BLaER1 treated with 17β-estradiol and CSF1 and Interleukin-3, amounts not matched to agents 10 nM and 100 nM (cell line): ENCODE results near the gene LHX6.

Experiments
- H3K27ac ChIP-seq, 11 experiments: shearing (Covaris generic); formaldehyde crosslinking; 2 replicates each; pipeline ENCODE4 v1.8.1; 2022
- H3K27me3 ChIP-seq, 11 experiments: shearing (Covaris generic); formaldehyde crosslinking; 2 replicates each; pipeline ENCODE4 v1.8.1; 2022
- H3K36me3 ChIP-seq, 11 experiments: shearing (Covaris generic); formaldehyde crosslinking; 2 replicates each; pipeline ENCODE4 v1.8.1; 2022
- H3K4me1 ChIP-seq, 10 experiments: shearing (Covaris generic); formaldehyde crosslinking; 2 replicates each; pipeline ENCODE4 v1.8.1; 2022
- H3K4me2 ChIP-seq, 11 experiments: shearing (Covaris generic); formaldehyde crosslinking; 2 replicates each; pipeline ENCODE4 v1.8.1; 2022
- H3K4me3 ChIP-seq, 10 experiments: shearing (Covaris generic); formaldehyde crosslinking; 2 replicates each; pipeline ENCODE4 v1.8.1; 2022
- H3K9ac ChIP-seq, 11 experiments: shearing (Covaris generic); formaldehyde crosslinking; 2 replicates each; pipeline ENCODE4 v1.8.1; 2022
- H3K9me3 ChIP-seq, 11 experiments: shearing (Covaris generic); formaldehyde crosslinking; replicated peaks in 1 of 11; 2 replicates each; pipeline ENCODE4 v1.8.1; 2022
- H4K20me1 ChIP-seq, 11 experiments: shearing (Covaris generic); formaldehyde crosslinking; 2 replicates each; pipeline ENCODE4 v1.8.1; 2022
- Cebpa-rat ChIP-seq, 11 experiments: shearing (Covaris generic); IDR thresholded peaks; 2 replicates each; pipeline ENCODE4 v1.8.1; 2022

The LHX6 gene

GRCh38 chr9:122192914-122193525 is 35.7 kb downstream of the LHX6 start:
- peaks cover 0 to 11% (median 0%) of the 10 kb centered on the region in 10 experiments; a peak in 4 of 20 replicates for H3K4me1 ChIP-seq
- H3K36me3 ChIP-seq, result no peaks in the 10 kb centered on the region
- H3K27ac ChIP-seq, result no peak overlapping the region
- no peak overlapping the region for H3K4me2 ChIP-seq
- H3K4me3 ChIP-seq, result no peak overlapping the region
- no peaks in the 10 kb centered on the region for H4K20me1 ChIP-seq
- no peaks in the 10 kb centered on the region for H3K9me3 ChIP-seq
- H3K27me3 ChIP-seq, result no peaks in the 10 kb centered on the region
- no peak for TF ChIP-seq Cebpa-rat (IDR thresholded peaks at IDR 0.05)
- no peak overlapping the region for H3K9ac ChIP-seq

GRCh38 chr9:122192261-122192875 is 36.4 kb downstream of the LHX6 start:
- no peaks in the 10 kb centered on the region for H3K27me3 ChIP-seq
- H3K4me3 ChIP-seq, result no peak overlapping the region
- TF ChIP-seq Cebpa-rat (IDR thresholded peaks at IDR 0.05), result no peak
- H3K4me2 ChIP-seq, result 0 out of 22 replicates have a peak overlapping the region, but pooled peaks of 1 of the 11 experiments have one; percentile 1
- peaks cover 0 to 11% (median 0%) of the 10 kb centered on the region in 10 experiments; a peak in 4 of 20 replicates for H3K4me1 ChIP-seq
- H3K9me3 ChIP-seq, result no peaks in the 10 kb centered on the region
- H3K36me3 ChIP-seq, result no peaks in the 10 kb centered on the region
- no peak overlapping the region for H3K27ac ChIP-seq
- no peaks in the 10 kb centered on the region for H4K20me1 ChIP-seq
- no peak overlapping the region for H3K9ac ChIP-seq

- peaks cover 0 to 11% (median 0%) of the 10 kb centered on the region in 10 experiments; a peak in 4 of 20 replicates for H3K4me1 ChIP-seq
These were observed 37.2 kb downstream of the LHX6 start for GRCh38 chr9:122191584-122191983.

GRCh38 chr9:122190597-122191381 is 38.0 kb downstream of the LHX6 start:
- TF ChIP-seq Cebpa-rat (IDR thresholded peaks at IDR 0.05), result no peak
- Histone ChIP-seq H3K4me3 (no peak overlapping the region), H3K27me3 (no peaks in the 10 kb centered on the region), H3K4me1 (peaks cover 0 to 11% (median 0%) of the 10 kb centered on the region in 10 experiments; a peak in 4 of 20 replicates), H3K36me3 (no peaks in the 10 kb centered on the region), H4K20me1 (no peaks in the 10 kb centered on the region), H3K9ac (no peak overlapping the region), H3K4me2 (no peak overlapping the region), H3K9me3 (no peaks in the 10 kb centered on the region), H3K27ac (no peak overlapping the region)

More at GRCh38 chr9:122191584-122191983, 37.2 kb downstream of the LHX6 start:
- H3K27ac ChIP-seq, result no peak overlapping the region
- H3K36me3 ChIP-seq, result no peaks in the 10 kb centered on the region
- no peaks in the 10 kb centered on the region for H3K9me3 ChIP-seq
- H3K4me2 ChIP-seq, result no peak overlapping the region
- H3K9ac ChIP-seq, result no peak overlapping the region
- no peak overlapping the region for H3K4me3 ChIP-seq
- no peaks in the 10 kb centered on the region for H3K27me3 ChIP-seq
- TF ChIP-seq Cebpa-rat (IDR thresholded peaks at IDR 0.05), result no peak
- no peaks in the 10 kb centered on the region for H4K20me1 ChIP-seq

GRCh38 chr9:122188369-122188768 is 40.4 kb downstream of the LHX6 start:
- Histone ChIP-seq H3K27me3 (no peaks in the 10 kb centered on the region), H3K4me1 (peaks cover 0 to 11% (median 0%) of the 10 kb centered on the region in 10 experiments; a peak in 4 of 20 replicates), H3K4me3 (no peak overlapping the region), H4K20me1 (no peaks in the 10 kb centered on the region), H3K4me2 (no peak overlapping the region), H3K36me3 (no peaks in the 10 kb centered on the region), H3K27ac (no peak overlapping the region), H3K9me3 (no peaks in the 10 kb centered on the region), H3K9ac (no peak overlapping the region)
- no peak for TF ChIP-seq Cebpa-rat (IDR thresholded peaks at IDR 0.05)

GRCh38 chr9:122186777-122187470 is 41.8 kb downstream of the LHX6 start:
- no peak for TF ChIP-seq Cebpa-rat (IDR thresholded peaks at IDR 0.05)
- Histone ChIP-seq H3K4me3 (no peak overlapping the region), H3K4me2 (no peak overlapping the region), H3K27ac (no peak overlapping the region), H3K9me3 (no peaks in the 10 kb centered on the region), H3K4me1 (peaks cover 0 to 7% (median 0%) of the 10 kb centered on the region in 10 experiments; a peak in 3 of 20 replicates), H3K27me3 (no peaks in the 10 kb centered on the region), H3K9ac (no peak overlapping the region), H3K36me3 (no peaks in the 10 kb centered on the region), H4K20me1 (no peaks in the 10 kb centered on the region)

- TF ChIP-seq Cebpa-rat (IDR thresholded peaks at IDR 0.05), result no peak
- Histone ChIP-seq H3K27me3 (no peaks in the 10 kb centered on the region), H3K4me2 (no peak overlapping the region), H3K4me3 (no peak overlapping the region), H4K20me1 (no peaks in the 10 kb centered on the region), H3K27ac (no peak overlapping the region), H3K9me3 (no peaks in the 10 kb centered on the region), H3K36me3 (no peaks in the 10 kb centered on the region), H3K9ac (no peak overlapping the region), H3K4me1 (peaks cover 0 to 4% (median 0%) of the 10 kb centered on the region in 10 experiments; a peak in 1 of 20 replicates)
These were observed 42.5 kb downstream of the LHX6 start for GRCh38 chr9:122186301-122186700.

- Histone ChIP-seq H3K27ac (no peak overlapping the region), H3K4me2 (no peak overlapping the region), H4K20me1 (no peaks in the 10 kb centered on the region), H3K9ac (no peak overlapping the region), H3K9me3 (no peaks in the 10 kb centered on the region), H3K36me3 (no peaks in the 10 kb centered on the region), H3K27me3 (no peaks in the 10 kb centered on the region), H3K4me3 (no peak overlapping the region), H3K4me1 (peaks cover 0 to 6% (median 5%) of the 10 kb centered on the region in 10 experiments; a peak in 16 of 20 replicates)
- no peak for TF ChIP-seq Cebpa-rat (IDR thresholded peaks at IDR 0.05)
These were observed 44.2 kb downstream of the LHX6 start for GRCh38 chr9:122184551-122184950.

- no peak overlapping the region for H3K4me2 ChIP-seq
- H4K20me1 ChIP-seq, result no peaks in the 10 kb centered on the region
- peaks cover 0 to 9% (median 9%) of the 10 kb centered on the region in 10 experiments; a peak in 16 of 20 replicates for H3K4me1 ChIP-seq
- no peak overlapping the region for H3K27ac ChIP-seq
- no peak for TF ChIP-seq Cebpa-rat (IDR thresholded peaks at IDR 0.05)
- H3K36me3 ChIP-seq, result no peaks in the 10 kb centered on the region
- H3K27me3 ChIP-seq, result no peaks in the 10 kb centered on the region
- no peak overlapping the region for H3K4me3 ChIP-seq
- no peaks in the 10 kb centered on the region for H3K9me3 ChIP-seq
- H3K9ac ChIP-seq, result no peak overlapping the region
These were observed 45.3 kb downstream of the LHX6 start for GRCh38 chr9:122183501-122183900.
